ENCODE data around the gene SNRPD3. TPM values are rescaled to one million over a fixed set of nuclear protein-coding genes. Genes with fewer than 3 reads are reported as not detected.

Gene SNRPD3
- total RNA-seq, 1 donor from 2014 or later = 160 TPM

DNA sequence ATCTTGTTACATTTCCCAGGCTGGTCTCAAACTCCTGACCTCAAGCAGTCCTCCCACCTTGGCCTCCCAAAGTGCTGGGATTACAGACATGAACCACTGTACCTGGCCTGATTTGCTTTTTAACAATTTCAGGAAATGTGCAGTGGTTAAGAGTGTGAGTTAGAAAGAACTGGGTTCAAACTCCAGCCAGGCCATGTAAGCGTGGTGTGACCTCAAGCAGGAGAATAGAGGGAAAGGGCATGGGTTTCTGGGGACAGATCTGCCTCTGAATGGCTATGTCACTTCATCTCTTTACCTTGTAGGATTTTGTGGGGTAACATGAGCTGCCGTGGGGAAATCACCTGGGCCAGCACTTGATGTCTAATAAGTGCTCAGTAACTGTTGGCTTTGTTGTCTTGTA lies 9.3 kb downstream of the SNRPD3 start:
- no peak for DNase-seq (ENCODE audit: low read depth)
- TF ChIP-seq, protein P1, sequence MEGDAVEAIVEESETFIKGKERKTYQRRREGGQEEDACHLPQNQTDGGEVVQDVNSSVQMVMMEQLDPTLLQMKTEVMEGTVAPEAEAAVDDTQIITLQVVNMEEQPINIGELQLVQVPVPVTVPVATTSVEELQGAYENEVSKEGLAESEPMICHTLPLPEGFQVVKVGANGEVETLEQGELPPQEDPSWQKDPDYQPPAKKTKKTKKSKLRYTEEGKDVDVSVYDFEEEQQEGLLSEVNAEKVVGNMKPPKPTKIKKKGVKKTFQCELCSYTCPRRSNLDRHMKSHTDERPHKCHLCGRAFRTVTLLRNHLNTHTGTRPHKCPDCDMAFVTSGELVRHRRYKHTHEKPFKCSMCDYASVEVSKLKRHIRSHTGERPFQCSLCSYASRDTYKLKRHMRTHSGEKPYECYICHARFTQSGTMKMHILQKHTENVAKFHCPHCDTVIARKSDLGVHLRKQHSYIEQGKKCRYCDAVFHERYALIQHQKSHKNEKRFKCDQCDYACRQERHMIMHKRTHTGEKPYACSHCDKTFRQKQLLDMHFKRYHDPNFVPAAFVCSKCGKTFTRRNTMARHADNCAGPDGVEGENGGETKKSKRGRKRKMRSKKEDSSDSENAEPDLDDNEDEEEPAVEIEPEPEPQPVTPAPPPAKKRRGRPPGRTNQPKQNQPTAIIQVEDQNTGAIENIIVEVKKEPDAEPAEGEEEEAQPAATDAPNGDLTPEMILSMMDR (IDR thresholded peaks at IDR 0.05; ENCODE audit: insufficient read depth, low read length, poor library complexity, severe bottlenecking) = no peak
- Histone ChIP-seq H3K4me3 (ENCODE audit: low read depth, low read length) (no peak overlapping the region), H3K27me3 (ENCODE audit: control insufficient read depth, insufficient read depth, low read length) (no peaks in the 10 kb centered on the region), H3K36me3 (ENCODE audit: control insufficient read depth, insufficient read depth, low read length) (no peaks in the 10 kb centered on the region)

DNA sequence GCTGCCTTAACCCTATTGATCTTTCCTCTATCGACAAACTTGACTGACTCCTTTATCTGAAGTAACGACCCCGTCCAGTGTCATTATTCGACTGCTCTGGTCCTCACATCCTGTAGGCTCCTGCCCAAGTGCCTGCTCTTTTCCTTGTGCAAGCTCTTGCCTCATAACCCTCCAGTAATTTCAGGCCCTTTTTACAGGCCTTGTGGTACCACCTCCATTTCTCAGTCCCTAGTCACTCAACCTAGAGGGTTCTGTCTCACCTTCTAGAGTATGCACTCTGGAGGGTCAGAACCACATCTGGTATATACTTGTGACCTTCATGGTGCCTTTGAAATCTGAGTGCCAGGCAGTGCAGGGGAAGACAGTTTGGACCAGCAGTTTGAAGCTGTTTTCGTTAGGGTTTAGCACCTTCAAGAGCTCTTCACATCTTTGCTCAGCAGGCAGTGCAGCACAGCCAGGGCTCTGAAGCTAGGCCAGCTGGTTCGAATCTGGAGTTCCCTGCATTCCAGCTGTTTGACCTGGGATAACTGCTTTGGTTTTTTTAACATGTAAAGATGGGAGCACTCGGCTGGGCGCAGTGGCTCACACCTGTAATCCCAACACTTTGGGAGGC lies 11.2 kb downstream of the SNRPD3 start:
- no peaks in the 10 kb centered on the region for H3K36me3 ChIP-seq (ENCODE audit: control insufficient read depth, insufficient read depth, low read length)
- TF ChIP-seq, protein P1 (IDR thresholded peaks at IDR 0.05; ENCODE audit: insufficient read depth, low read length, poor library complexity, severe bottlenecking) = no peak

DNA sequence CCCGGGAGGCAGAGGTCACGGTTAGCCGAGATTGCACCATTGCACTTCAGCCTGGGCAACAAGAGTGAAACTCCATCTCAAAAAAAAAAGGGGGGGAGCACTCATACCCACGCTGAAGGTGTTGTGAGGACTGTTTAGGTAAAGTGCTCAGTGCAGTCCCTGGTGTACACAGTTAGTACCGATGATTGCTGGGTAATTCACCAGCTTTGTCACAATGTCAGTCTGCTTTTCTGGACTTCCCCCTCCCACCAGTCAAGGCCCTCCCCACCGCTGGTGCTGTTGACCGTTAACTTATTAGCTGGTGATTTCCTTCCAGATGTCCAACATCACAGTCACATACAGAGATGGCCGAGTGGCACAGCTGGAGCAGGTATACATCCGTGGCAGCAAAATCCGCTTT lies 11.9 kb downstream of the SNRPD3 start:
- Histone ChIP-seq H3K27me3 (ENCODE audit: control insufficient read depth, insufficient read depth, low read length) (no peaks in the 10 kb centered on the region), H3K4me3 (ENCODE audit: low read depth, low read length) (no peak overlapping the region), H3K36me3 (ENCODE audit: control insufficient read depth, insufficient read depth, low read length) (no peaks in the 10 kb centered on the region)
- TF ChIP-seq, protein P1 (IDR thresholded peaks at IDR 0.05; ENCODE audit: insufficient read depth, low read length, poor library complexity, severe bottlenecking) = no peak
- no peak for DNase-seq (ENCODE audit: low read depth)

More for the DNA sequence above, 11.2 kb downstream of the SNRPD3 start:
- H3K4me3 ChIP-seq (ENCODE audit: low read depth, low read length) = no peak overlapping the region
- no peak for DNase-seq (ENCODE audit: low read depth)
- no peaks in the 10 kb centered on the region for H3K27me3 ChIP-seq (ENCODE audit: control insufficient read depth, insufficient read depth, low read length)

DNA sequence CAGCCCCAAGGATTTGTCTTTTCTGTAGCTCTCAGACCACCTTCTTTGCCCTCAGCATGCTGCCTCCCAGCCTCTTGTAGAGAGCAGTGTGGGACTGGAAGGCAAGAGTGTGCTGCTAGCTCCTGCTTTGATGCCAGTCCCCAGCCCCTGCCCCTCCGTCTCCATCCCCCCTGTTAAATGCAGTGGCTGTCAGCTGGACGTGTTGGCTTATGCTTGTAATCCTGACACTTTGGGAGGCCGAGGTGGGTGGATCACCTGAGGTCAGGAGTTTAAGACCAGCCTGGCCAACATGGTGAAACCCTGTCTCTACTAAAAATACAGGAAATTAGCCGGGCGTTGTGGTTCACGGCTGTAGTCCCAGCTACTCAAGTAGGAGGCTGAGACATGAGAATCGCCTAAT lies 15.5 kb downstream of the SNRPD3 start:
- Histone ChIP-seq H3K27me3 (ENCODE audit: control insufficient read depth, insufficient read depth, low read length) (no peaks in the 10 kb centered on the region), H3K36me3 (ENCODE audit: control insufficient read depth, insufficient read depth, low read length) (no peaks in the 10 kb centered on the region), H3K4me3 (ENCODE audit: low read depth, low read length) (no peak overlapping the region)
- DNase-seq (ENCODE audit: low read depth) = no peak
- TF ChIP-seq, protein P1 (IDR thresholded peaks at IDR 0.05; ENCODE audit: insufficient read depth, low read length, poor library complexity, severe bottlenecking) = no peak

DNA sequence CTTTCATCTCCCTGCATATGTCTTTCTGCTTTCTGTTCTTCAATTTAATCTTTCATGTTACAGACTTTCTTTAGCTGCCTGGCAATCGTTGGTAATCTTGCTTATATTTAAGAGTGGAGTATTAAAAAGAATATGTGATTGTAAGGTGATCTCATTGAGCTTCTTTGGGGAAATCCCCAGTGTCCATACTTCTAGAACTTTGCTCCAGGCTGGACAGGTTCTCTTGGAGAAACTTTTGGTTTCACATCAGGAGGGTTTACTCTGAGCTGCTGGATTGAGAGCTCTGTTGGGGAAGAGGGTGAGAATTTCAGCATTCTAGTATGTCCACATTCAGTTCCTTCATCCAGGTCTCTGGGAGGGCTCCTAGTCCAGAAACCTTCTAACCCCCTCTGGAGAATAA lies 21.0 kb downstream of the SNRPD3 start:
- TF ChIP-seq, protein P1 (IDR thresholded peaks at IDR 0.05; ENCODE audit: insufficient read depth, low read length, poor library complexity, severe bottlenecking) = no peak
- H3K27me3 ChIP-seq (ENCODE audit: control insufficient read depth, insufficient read depth, low read length) = no peaks in the 10 kb centered on the region
- H3K36me3 ChIP-seq (ENCODE audit: control insufficient read depth, insufficient read depth, low read length) = no peaks in the 10 kb centered on the region
- no peak overlapping the region for H3K4me3 ChIP-seq (ENCODE audit: low read depth, low read length)
- no peak for DNase-seq (ENCODE audit: low read depth)

All from kidney epithelial cell (primary cell).